ENCODE results near the gene MTCH1. TPM values are rescaled to one million over a fixed set of nuclear protein-coding genes. Genes with fewer than 3 reads are reported as not detected.

Gene MTCH1
- total RNA-seq, 1 experiment from 2014 or later = 161 TPM

DNA sequence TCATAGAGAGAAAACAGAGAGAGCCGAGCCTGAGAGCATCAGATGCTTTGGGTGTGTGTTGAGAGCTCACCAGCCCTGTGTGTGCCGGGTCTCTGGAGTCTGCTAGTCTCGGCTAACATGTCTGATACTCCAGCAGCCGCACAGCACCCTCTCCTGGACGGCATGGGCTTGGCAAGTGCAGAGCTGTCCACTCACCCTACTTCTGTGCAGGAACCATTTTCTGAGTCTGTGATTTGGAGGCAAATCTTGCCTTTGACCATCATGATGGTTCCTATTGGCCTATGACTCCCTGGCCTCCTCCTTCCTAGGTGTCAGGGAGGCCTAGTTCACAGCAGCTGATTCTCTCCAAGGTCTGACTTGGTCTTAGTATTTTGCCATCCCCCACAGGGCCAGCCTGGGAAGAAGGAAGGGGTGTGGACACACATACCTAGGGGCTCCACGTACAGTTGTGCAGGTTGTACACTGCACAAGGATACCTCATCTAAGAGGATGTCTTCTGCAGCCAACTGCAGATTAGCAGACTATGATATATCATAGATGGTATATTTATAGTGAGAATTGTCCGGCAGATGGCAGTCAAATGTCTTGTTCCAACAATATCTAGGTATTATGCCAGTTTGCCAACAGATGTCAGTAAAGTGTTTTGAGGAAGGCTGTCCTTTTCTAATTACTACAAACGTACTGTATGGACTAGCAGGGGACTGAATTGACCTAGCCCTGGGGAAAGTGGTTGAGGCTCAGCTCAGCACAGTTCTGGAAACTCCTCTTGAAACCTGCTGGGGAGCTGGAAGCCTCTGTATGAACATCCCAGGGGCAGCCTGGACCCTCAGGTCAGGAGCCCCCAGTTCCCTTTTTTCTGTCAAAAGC lies 32.4 kb upstream of the MTCH1 start:
- Histone ChIP-seq H3K9me3 (ENCODE audit: control insufficient read depth in 1 of 2, insufficient read depth in 1 of 2, low read depth in 1 of 2, low read length in 2 of 2) (no peaks in the 10 kb centered on the region), H3K9me2 (ENCODE audit: insufficient read depth) (no peaks in the 10 kb centered on the region), H3K27me3 (ENCODE audit: insufficient read depth, low read length) (no peaks in the 10 kb centered on the region), H3K9ac (ENCODE audit: low read length) (no peak overlapping the region), H2AFZ (ENCODE audit: low read depth, low read length, poor library complexity, severe bottlenecking) (peak overlapping the region; percentile 89), H3K79me2 (ENCODE audit: insufficient read depth, low read length) (no peaks in the 10 kb centered on the region), H3K4me3 (replicated peaks in 1 of 2; ENCODE audit: low read depth in 1 of 2, low read length in 2 of 2) (no peak overlapping the region), H4K20me1 (ENCODE audit: insufficient read depth) (no peaks in the 10 kb centered on the region), H3K36me3 (ENCODE audit: control insufficient read depth in 1 of 2, insufficient read depth in 2 of 2, low read length in 2 of 2) (no peaks in the 10 kb centered on the region), H3K4me2 (ENCODE audit: low read length) (peak overlapping the region; percentile 42), H3K4me1 (ENCODE audit: control insufficient read depth in 1 of 2, insufficient read depth in 2 of 2, low read length in 2 of 2) (peaks cover 16 to 41% of the 10 kb centered on the region in 2 experiments), H3K27ac (ENCODE audit: low read depth, low read length) (peak overlapping the region; percentile 3; the same call in 1 of the 2 replicates)
- ChIA-PET CTCF (interaction anchor here (0.7 to 13.9 kb wide), 39 partner anchors 9 to 403 kb away, joined by 3 to 331 read pairs (median 5); partner anchors contain the start of genes C6orf89, MTCH1, PIM1 and PPIL1), POLR2A (interaction anchor here (0.6 to 1.3 kb wide), 5 partner anchors 113 to 253 kb away, joined by 3 to 7 read pairs (median 3); partner anchors contain the start of gene C6orf89), RAD21 (ENCODE audit: low non-redundant PET in 1 of 2, low total read pairs in 2 of 2, uncharacterized antibody in 2 of 2, unreplicated experiment in 2 of 2) (interaction anchor here (0.6 to 2.2 kb wide), 14 partner anchors 32 to 259 kb away, joined by 3 to 18 read pairs (median 5); partner anchors contain the start of genes C6orf89 (in 2 of the 2), MTCH1 (in 1 of the 2) and PPIL1 (in 1 of the 2))
- DNase-seq (ENCODE audit: low read depth, low spot score) (peak; percentile 75), ATAC-seq (peak; percentile 93)
- intact Hi-C loops (cut with micrococcal nuclease) = loop anchor here (1.0 to 5.0 kb wide), 7 partner anchors 33 to 289 kb away; partner anchors contain the start of gene C6orf89
- no TSS peak for BruUV-seq (replicated peaks)
- TF ChIP-seq SRF (IDR thresholded peaks at IDR 0.05; ENCODE audit: low read depth) = no peak
- TF ChIP-seq CBX3 (IDR thresholded peaks at IDR 0.05; ENCODE audit: low read depth) = no peak
- TF ChIP-seq ELF1 (IDR thresholded peaks at IDR 0.05; ENCODE audit: borderline replicate concordance, low read depth) = no peak
- TF ChIP-seq JUND (IDR thresholded peaks at IDR 0.05) = no peak
- TF ChIP-seq, protein P1, sequence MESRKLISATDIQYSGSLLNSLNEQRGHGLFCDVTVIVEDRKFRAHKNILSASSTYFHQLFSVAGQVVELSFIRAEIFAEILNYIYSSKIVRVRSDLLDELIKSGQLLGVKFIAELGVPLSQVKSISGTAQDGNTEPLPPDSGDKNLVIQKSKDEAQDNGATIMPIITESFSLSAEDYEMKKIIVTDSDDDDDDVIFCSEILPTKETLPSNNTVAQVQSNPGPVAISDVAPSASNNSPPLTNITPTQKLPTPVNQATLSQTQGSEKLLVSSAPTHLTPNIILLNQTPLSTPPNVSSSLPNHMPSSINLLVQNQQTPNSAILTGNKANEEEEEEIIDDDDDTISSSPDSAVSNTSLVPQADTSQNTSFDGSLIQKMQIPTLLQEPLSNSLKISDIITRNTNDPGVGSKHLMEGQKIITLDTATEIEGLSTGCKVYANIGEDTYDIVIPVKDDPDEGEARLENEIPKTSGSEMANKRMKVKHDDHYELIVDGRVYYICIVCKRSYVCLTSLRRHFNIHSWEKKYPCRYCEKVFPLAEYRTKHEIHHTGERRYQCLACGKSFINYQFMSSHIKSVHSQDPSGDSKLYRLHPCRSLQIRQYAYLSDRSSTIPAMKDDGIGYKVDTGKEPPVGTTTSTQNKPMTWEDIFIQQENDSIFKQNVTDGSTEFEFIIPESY (IDR thresholded peaks at IDR 0.05; ENCODE audit: extremely low read depth, insufficient replicate concordance, low read length) = peak; percentile 26
- TF ChIP-seq SP1 (IDR thresholded peaks at IDR 0.05; ENCODE audit: low read depth) = no peak
- TF ChIP-seq POLR2AphosphoS5 (IDR thresholded peaks at IDR 0.05; ENCODE audit: low read depth, low read length) = peak; percentile 25; the same call in 1 of the 2 replicates
- TF ChIP-seq, protein P2, sequence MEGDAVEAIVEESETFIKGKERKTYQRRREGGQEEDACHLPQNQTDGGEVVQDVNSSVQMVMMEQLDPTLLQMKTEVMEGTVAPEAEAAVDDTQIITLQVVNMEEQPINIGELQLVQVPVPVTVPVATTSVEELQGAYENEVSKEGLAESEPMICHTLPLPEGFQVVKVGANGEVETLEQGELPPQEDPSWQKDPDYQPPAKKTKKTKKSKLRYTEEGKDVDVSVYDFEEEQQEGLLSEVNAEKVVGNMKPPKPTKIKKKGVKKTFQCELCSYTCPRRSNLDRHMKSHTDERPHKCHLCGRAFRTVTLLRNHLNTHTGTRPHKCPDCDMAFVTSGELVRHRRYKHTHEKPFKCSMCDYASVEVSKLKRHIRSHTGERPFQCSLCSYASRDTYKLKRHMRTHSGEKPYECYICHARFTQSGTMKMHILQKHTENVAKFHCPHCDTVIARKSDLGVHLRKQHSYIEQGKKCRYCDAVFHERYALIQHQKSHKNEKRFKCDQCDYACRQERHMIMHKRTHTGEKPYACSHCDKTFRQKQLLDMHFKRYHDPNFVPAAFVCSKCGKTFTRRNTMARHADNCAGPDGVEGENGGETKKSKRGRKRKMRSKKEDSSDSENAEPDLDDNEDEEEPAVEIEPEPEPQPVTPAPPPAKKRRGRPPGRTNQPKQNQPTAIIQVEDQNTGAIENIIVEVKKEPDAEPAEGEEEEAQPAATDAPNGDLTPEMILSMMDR (IDR thresholded peaks at IDR 0.05 in 2 of 3, conservative IDR thresholded peaks at IDR 0.05 in 1 of 3; ENCODE audit: borderline replicate concordance in 1 of 3, insufficient read depth in 1 of 3, low read depth in 2 of 3, low read length in 2 of 3) = peak in 2 of 3 experiments; percentile 73 to 96; a peak in 4 of 6 replicates
- TF ChIP-seq ZNF274 (IDR thresholded peaks at IDR 0.05; ENCODE audit: low read depth, low read length) = no peak
- TF ChIP-seq TCF7L2 (IDR thresholded peaks at IDR 0.05; ENCODE audit: borderline replicate concordance, extremely low read depth, insufficient read depth, insufficient read length) = no peak
- TF ChIP-seq, protein P3, sequence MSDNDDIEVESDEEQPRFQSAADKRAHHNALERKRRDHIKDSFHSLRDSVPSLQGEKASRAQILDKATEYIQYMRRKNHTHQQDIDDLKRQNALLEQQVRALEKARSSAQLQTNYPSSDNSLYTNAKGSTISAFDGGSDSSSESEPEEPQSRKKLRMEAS (IDR thresholded peaks at IDR 0.05) = no peak
- TF ChIP-seq EZH2 (IDR thresholded peaks at IDR 0.05) = no peak
- TF ChIP-seq, protein P4, sequence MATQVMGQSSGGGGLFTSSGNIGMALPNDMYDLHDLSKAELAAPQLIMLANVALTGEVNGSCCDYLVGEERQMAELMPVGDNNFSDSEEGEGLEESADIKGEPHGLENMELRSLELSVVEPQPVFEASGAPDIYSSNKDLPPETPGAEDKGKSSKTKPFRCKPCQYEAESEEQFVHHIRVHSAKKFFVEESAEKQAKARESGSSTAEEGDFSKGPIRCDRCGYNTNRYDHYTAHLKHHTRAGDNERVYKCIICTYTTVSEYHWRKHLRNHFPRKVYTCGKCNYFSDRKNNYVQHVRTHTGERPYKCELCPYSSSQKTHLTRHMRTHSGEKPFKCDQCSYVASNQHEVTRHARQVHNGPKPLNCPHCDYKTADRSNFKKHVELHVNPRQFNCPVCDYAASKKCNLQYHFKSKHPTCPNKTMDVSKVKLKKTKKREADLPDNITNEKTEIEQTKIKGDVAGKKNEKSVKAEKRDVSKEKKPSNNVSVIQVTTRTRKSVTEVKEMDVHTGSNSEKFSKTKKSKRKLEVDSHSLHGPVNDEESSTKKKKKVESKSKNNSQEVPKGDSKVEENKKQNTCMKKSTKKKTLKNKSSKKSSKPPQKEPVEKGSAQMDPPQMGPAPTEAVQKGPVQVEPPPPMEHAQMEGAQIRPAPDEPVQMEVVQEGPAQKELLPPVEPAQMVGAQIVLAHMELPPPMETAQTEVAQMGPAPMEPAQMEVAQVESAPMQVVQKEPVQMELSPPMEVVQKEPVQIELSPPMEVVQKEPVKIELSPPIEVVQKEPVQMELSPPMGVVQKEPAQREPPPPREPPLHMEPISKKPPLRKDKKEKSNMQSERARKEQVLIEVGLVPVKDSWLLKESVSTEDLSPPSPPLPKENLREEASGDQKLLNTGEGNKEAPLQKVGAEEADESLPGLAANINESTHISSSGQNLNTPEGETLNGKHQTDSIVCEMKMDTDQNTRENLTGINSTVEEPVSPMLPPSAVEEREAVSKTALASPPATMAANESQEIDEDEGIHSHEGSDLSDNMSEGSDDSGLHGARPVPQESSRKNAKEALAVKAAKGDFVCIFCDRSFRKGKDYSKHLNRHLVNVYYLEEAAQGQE (IDR thresholded peaks at IDR 0.05; ENCODE audit: low read depth) = no peak
- TF ChIP-seq, protein P5, sequence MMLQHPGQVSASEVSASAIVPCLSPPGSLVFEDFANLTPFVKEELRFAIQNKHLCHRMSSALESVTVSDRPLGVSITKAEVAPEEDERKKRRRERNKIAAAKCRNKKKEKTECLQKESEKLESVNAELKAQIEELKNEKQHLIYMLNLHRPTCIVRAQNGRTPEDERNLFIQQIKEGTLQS (IDR thresholded peaks at IDR 0.05) = no peak
- no peak for TF ChIP-seq EZH2phosphoT487 (IDR thresholded peaks at IDR 0.05; ENCODE audit: borderline replicate concordance)
- no peak for TF ChIP-seq ZFX (IDR thresholded peaks at IDR 0.05)
- no peak for TF ChIP-seq CEBPB (IDR thresholded peaks at IDR 0.05; ENCODE audit: low read depth)

All from HCT116 (cell line).